BE2C (cell line): ENCODE data around the gene ALLC.
"Not testable (repeated sequence)": the region's sequence is repeated elsewhere in the genome, so short reads cannot be mapped to it uniquely, and the experiment has no call there.

Source experiments
- DNase-seq: peaks from one replicate; pipeline ENCODE4 v3.0.0-alpha.2; 2020
- H3K27me3 ChIP-seq: fragments of 250-450 bp; sonication (Bioruptor Pico); 2 replicates; pipeline ENCODE4 v1.5.1; 2020; ENCODE audit warnings: mild to moderate bottlenecking
- H3K36me3 ChIP-seq: fragments of 250-450 bp; sonication (Bioruptor Pico); 2 replicates; pipeline ENCODE4 v1.5.1; 2020; ENCODE audit warnings: mild to moderate bottlenecking
- H3K4me1 ChIP-seq: fragments of 250-450 bp; sonication (Bioruptor Pico); 2 replicates; pipeline ENCODE4 v1.5.1; 2020
- H3K4me3 ChIP-seq: 2 replicates; pipeline ENCODE4 v1.5.1; 2011; ENCODE audit warnings: low read depth, low read length
- H3K9me3 ChIP-seq: fragments of 250-450 bp; sonication (Bioruptor Pico); 2 replicates; pipeline ENCODE4 v1.5.1; 2020
- CTCF ChIP-seq: IDR thresholded peaks from 2 replicates; pipeline ENCODE4 v1.5.1; 2012; ENCODE audit warnings: mild to moderate bottlenecking, low read depth, low read length

ALLC gene

DNA sequence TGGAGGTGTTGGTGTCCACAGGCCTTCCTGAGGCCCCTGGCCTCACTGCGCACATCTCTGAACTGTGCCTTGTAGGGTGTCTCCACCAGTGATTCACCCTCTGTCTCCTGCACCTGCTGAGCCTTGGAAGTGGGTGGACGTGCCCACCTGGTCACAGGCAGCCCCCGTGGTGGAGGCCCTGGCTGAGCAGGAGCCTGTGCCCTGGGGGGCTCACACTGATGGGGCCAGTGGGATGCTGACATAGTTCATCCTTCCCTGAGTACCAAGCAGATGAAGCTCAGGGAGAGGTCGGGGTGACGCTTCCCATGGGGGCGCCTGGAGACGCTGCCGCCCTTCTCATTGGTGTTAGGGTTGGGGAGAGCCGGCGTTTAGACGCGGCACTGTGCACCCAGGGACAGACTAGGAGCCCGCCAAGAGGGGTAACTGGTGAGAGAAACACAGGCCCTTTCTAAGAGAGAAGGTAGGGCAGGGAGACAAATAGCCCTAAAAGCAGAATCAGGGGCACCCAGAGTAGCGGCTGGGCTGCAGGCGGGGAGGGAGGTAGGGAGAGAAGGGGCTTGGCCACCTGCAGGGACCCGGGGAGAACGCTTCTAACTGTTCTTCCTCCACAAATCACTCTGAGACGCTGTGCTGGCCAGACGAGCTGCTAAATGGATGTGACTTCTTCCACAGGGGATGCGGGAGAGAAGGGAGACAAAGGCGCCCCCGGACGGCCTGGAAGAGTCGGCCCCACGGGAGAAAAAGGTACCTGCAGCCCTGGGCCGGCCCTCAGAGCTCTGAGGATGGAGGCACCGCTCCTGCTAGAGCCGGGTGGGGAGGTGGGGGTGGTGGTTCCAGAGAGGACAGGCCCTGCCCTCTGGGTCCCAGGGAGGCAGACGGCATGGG, 45.1 kb upstream of the ALLC start:
- TF ChIP-seq CTCF, result no peak
- Histone ChIP-seq H3K36me3 (peaks cover 22% of the 10 kb centered on the region), H3K4me3 (no peak overlapping the region), H3K4me1 (peaks cover 17% of the 10 kb centered on the region), H3K9me3 (no peaks in the 10 kb centered on the region), H3K27me3 (no peaks in the 10 kb centered on the region)
- no peak for DNase-seq

DNA sequence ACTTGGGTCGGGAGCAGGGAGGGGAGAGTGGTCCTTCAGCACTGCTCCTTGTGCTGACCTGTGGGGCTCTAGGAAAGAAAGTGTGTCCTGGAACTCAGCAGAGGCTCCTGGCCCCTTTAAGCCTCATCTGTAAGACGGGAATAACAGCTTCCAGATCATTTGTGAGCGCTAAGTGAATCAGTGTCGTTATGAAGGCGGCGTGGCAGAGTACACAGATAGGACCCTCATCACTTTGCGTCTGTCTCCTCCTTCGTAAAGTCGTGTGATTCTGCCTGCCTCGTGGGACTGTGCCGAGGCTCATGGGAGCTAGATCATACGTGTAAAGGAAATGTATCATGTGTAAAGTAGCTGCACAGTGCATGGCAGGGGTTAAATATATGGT, 44.5 kb upstream of the ALLC start:
- DNase-seq, result no peak
- H3K36me3 ChIP-seq, result peaks cover 22% of the 10 kb centered on the region
- H3K9me3 ChIP-seq, result no peaks in the 10 kb centered on the region
- H3K4me1 ChIP-seq, result peaks cover 11% of the 10 kb centered on the region
- TF ChIP-seq CTCF, result no peak
- H3K4me3 ChIP-seq, result no peak overlapping the region
- H3K27me3 ChIP-seq, result no peaks in the 10 kb centered on the region

DNA sequence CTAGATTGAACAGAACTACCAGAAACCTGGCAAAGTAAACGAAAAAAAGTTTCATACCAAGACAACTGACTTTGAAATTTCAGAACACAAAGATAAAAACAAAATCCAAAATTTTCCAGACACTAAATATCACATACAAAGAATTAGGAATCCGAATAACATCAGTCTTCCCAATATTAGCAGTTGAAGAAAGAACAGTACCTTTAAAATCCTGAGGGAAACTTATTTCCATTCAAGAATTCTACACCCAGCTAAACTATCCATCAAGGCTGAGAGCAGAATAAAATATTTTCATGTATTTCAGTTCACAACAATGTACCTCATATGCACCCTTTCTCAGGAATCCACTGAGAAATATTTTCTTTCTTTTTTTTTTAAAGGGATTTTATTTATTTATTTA, 43.3 kb upstream of the ALLC start:
- peaks cover 27% of the 10 kb centered on the region for H3K36me3 ChIP-seq
- DNase-seq, H3K27me3 ChIP-seq, H3K4me1 ChIP-seq, H3K4me3 ChIP-seq, H3K9me3 ChIP-seq: not testable (repeated sequence)

GRCh38 chr2:3615541-3616200, 42.3 kb upstream of the ALLC start:
- H3K27me3 ChIP-seq, H3K4me1 ChIP-seq, H3K4me3 ChIP-seq, DNase-seq, H3K9me3 ChIP-seq: not testable (repeated sequence)
- H3K36me3 ChIP-seq, result peaks cover 29% of the 10 kb centered on the region

DNA sequence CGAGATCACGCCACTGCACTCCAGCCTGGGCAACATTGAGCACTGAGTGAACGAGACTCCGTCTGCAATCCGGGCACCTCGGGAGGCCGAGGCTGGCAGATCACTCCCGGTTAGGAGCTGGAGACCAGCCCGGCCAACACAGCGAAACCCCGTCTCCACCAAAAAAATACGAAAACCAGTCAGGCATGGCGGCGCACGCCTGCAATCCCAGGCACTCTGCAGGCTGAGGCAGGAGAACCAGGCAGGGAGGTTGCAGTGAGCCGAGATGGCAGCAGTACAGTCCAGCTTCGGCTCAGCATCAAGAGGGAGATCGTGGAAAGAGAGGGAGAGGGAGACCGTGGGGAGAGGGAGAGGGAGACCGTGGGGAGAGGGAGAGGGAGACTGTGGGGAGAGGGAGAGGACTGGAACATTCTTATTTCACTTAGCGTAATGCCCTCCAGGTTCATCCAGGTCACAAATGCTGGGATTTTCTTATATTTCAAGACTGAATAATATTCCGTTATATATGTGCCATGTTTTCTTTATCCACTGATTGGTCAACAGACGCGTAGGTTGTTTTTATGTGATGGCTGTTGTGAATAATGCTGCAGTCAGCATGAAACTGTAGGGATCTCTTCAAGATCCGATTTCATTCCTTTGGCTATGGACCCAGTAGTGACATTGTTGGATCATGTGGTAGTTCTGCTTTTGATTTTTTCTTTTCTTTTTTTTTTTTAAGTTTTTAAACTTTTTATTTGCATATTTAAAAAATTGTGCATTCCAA, 41.4 kb upstream of the ALLC start:
- not testable (repeated sequence) for H3K9me3 ChIP-seq, DNase-seq, H3K4me1 ChIP-seq, H3K27me3 ChIP-seq, H3K4me3 ChIP-seq
- peaks cover 31% of the 10 kb centered on the region for H3K36me3 ChIP-seq

DNA sequence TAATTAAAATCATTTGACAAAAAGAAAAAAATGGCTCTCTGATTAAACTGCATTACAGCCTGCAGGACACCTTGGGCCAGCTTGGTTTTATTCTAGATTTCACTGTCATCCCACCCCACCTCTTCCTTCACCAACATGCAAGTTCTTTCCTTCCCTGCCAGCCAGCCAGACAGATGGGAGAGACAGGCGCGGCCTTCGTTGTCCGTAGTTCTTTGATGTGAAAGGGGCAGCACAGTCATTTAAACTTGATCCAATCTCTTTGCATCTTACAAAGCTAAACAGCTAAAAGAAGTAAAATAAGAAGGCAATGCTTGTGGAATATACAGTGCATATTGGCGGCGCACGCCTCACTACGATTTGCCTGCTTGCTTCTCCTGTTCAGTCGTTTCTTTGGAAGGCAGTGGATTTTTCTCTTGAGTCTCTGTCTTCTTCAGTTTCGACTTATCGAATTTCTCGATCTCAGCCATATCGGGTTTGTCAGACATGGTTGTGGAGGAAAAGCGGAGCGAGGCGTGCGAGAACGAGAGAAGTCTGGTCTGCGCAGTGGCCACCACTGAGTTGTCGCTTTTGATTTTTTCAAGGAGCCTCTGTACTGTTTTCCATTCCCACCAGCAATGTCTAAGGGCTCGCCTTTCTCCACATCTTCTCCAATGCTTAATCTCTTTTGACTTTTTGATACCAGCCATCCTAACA, 40.7 kb upstream of the ALLC start:
- no peaks in the 10 kb centered on the region; the same call in 1 of the 2 replicates for H3K4me1 ChIP-seq
- no peak overlapping the region for H3K4me3 ChIP-seq
- no peaks in the 10 kb centered on the region for H3K27me3 ChIP-seq
- H3K36me3 ChIP-seq, result peaks cover 28% of the 10 kb centered on the region
- no peak for TF ChIP-seq CTCF
- DNase-seq, result no peak
- H3K9me3 ChIP-seq, result no peaks in the 10 kb centered on the region

- no peaks in the 10 kb centered on the region for H3K27me3 ChIP-seq
- H3K36me3 ChIP-seq, result peaks cover 27% of the 10 kb centered on the region
- H3K9me3 ChIP-seq, result no peaks in the 10 kb centered on the region
- DNase-seq, result no peak
- TF ChIP-seq CTCF, result no peak
- H3K4me1 ChIP-seq, result no peaks in the 10 kb centered on the region; the same call in 1 of the 2 replicates
- no peak overlapping the region for H3K4me3 ChIP-seq
These were observed 39.6 kb upstream of the ALLC start for GRCh38 chr2:3618367-3618766.
